CMK (cell line): Measurements from ENCODE around the gene CAMSAP1.

ENCODE experiments used
- DNase-seq: peaks from one replicate; pipeline ENCODE4 v3.0.0-alpha.2; 2010; ENCODE audit warnings: low read depth

Gene CAMSAP1

GRCh38 chr9:135790356-135790755 lies 117.0 kb downstream of the CAMSAP1 start:
- no peak for DNase-seq

- no peak for DNase-seq
Measured at GRCh38 chr9:135789838-135790291, 117.5 kb downstream of the CAMSAP1 start.

- DNase-seq = no peak
Measured at GRCh38 chr9:135788576-135789300, 118.6 kb downstream of the CAMSAP1 start.

- DNase-seq = no peak
Measured at GRCh38 chr9:135787776-135788575, 119.4 kb downstream of the CAMSAP1 start.

- no peak for DNase-seq
Measured at GRCh38 chr9:135787317-135787716, 120.0 kb downstream of the CAMSAP1 start.

- no peak for DNase-seq
Measured at GRCh38 chr9:135786146-135786690, 121.1 kb downstream of the CAMSAP1 start.

- DNase-seq = no peak
Measured at GRCh38 chr9:135785013-135785575, 122.3 kb downstream of the CAMSAP1 start.

GRCh38 chr9:135783540-135784245 lies 123.7 kb downstream of the CAMSAP1 start:
- DNase-seq = no peak

GRCh38 chr9:135782946-135783345 lies 124.4 kb downstream of the CAMSAP1 start:
- no peak for DNase-seq

GRCh38 chr9:135780626-135781025 lies 126.7 kb downstream of the CAMSAP1 start:
- DNase-seq = no peak

GRCh38 chr9:135780086-135780485 lies 127.3 kb downstream of the CAMSAP1 start:
- no peak for DNase-seq

- no peak for DNase-seq
Measured at GRCh38 chr9:135779571-135779970, 127.8 kb downstream of the CAMSAP1 start.

GRCh38 chr9:135778421-135778820 lies 128.9 kb downstream of the CAMSAP1 start:
- DNase-seq = no peak

GRCh38 chr9:135777623-135778177 lies 129.6 kb downstream of the CAMSAP1 start:
- DNase-seq = no peak

GRCh38 chr9:135776893-135777622 lies 130.3 kb downstream of the CAMSAP1 start:
- no peak for DNase-seq

- no peak for DNase-seq
Measured at GRCh38 chr9:135775911-135776310, 131.4 kb downstream of the CAMSAP1 start.

- DNase-seq = no peak
Measured at GRCh38 chr9:135774794-135775525, 132.4 kb downstream of the CAMSAP1 start.

- no peak for DNase-seq
Measured at GRCh38 chr9:135774239-135774747, 133.1 kb downstream of the CAMSAP1 start.

- no peak for DNase-seq
Measured at GRCh38 chr9:135773530-135774238, 133.7 kb downstream of the CAMSAP1 start.
